Measurements from ENCODE around the gene CHI3L2.

DNA sequence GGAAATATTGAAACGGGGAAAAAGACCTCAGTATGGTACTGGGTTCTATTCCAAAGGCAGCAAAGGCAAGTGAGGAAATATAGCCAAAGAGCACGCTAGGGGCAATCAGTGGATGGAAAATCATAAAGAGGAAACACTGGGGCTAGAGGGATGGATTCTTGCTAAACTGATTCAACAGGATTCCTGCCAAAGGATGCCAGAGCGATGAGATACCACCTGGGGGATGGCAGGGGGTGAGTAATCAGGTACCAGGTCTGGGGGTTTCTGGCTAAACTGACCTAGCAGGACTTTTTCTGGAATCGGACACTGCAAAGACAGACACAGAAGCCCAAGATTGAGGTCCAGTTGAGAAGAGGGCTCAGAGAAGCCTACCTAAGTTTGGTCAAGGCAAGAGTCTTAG lies 6.7 kb downstream of the CHI3L2 start:
- TF ChIP-seq, protein P1, sequence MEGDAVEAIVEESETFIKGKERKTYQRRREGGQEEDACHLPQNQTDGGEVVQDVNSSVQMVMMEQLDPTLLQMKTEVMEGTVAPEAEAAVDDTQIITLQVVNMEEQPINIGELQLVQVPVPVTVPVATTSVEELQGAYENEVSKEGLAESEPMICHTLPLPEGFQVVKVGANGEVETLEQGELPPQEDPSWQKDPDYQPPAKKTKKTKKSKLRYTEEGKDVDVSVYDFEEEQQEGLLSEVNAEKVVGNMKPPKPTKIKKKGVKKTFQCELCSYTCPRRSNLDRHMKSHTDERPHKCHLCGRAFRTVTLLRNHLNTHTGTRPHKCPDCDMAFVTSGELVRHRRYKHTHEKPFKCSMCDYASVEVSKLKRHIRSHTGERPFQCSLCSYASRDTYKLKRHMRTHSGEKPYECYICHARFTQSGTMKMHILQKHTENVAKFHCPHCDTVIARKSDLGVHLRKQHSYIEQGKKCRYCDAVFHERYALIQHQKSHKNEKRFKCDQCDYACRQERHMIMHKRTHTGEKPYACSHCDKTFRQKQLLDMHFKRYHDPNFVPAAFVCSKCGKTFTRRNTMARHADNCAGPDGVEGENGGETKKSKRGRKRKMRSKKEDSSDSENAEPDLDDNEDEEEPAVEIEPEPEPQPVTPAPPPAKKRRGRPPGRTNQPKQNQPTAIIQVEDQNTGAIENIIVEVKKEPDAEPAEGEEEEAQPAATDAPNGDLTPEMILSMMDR (IDR thresholded peaks at IDR 0.05): no peak
- TF ChIP-seq POLR2AphosphoS5 (IDR thresholded peaks at IDR 0.05): no peak
- no peak for TF ChIP-seq POLR2A (IDR thresholded peaks at IDR 0.05)
- no peak for TF ChIP-seq EP300 (IDR thresholded peaks at IDR 0.05)

Measured in upper lobe of left lung (tissue), 4 donors.